Activated T-cell treated with anti-CD3 and anti-CD28 coated beads, Interleukin-2, amount 50 U/mL, for 4 hours (primary cell): Measurements from ENCODE around the gene AK5. TPM values are rescaled to one million over a fixed set of nuclear protein-coding genes. Genes with fewer than 3 reads are reported as not detected.

Experiments used
- ATAC-seq, 2 donors: fragments of 200-7000 bp; cut with Tn5 transposase; one replicate each; pipeline ENCODE4 v1.10.0; 2021
- DNase-seq: peaks from one replicate; pipeline ENCODE4 v3.0.0-alpha.2; 2020
- H3K27me3 Mint-ChIP-seq: one replicate; pipeline ENCODE4 v1.8.0; 2021; ENCODE audit warnings: low read depth, mixed read lengths
- H3K36me3 Mint-ChIP-seq: one replicate; pipeline ENCODE4 v1.8.0; 2022; ENCODE audit warnings: mixed read lengths; ENCODE audit not compliant: insufficient read depth
- H3K4me1 Mint-ChIP-seq: one replicate; pipeline ENCODE4 v1.8.0; 2021; ENCODE audit warnings: low read depth, mixed read lengths
- H3K4me3 Mint-ChIP-seq: one replicate; pipeline ENCODE4 v1.8.0; 2021; ENCODE audit warnings: mild to moderate bottlenecking, moderate library complexity, mixed read lengths
- H3K9me3 Mint-ChIP-seq: one replicate; pipeline ENCODE4 v1.8.0; 2021; ENCODE audit warnings: mixed read lengths
- total RNA-seq, 3 donors: library from RNA; stranded (reverse); gene quantifications; one replicate each; pipeline ENCODE4 v1.2.1, GENCODE V29; 2021

The AK5 gene
- total RNA-seq, 3 donors from 2014 or later = 1.0 to 4.9 (median 3.0) TPM

DNA sequence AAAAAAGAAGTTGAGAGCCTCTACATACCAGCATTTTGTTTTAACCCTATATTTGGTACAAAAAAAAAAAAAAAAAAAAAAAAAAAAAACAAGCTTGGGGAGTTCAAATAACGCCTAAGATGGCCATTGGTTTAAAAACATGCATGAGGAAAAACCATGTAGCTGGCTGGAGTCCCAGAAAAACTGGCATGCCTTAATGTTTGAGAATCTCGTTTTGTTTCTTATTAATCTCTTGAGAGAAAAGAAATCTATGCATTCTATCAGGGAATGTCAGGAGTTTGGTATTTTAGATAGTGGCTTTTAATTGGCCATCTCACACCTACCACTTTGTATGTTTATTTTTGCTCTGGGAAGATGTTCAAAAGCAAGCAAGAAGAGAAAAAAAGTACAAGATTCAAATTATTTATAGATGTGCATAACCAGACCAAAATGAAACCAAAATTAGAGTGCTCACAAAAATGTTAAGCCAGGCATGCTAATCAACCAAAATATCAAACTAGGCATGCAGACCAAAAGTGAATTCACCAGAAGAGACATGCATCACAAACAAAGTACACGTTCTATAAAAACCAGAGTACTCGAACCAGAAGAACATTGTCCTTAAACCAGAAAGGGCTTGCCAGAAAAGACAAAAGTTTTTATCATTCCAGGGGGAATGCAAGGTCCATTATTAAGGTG lies 156.6 kb downstream of the AK5 start:
- DNase-seq (no peak), ATAC-seq (no peak)
- Mint-ChIP-seq H3K9me3 (peaks cover 26% of the 10 kb centered on the region), H3K4me3 (peak overlapping the region; percentile 60), H3K36me3 (peaks cover 21% of the 10 kb centered on the region), H3K4me1 (peaks cover 32% of the 10 kb centered on the region), H3K27me3 (no peaks in the 10 kb centered on the region)

DNA sequence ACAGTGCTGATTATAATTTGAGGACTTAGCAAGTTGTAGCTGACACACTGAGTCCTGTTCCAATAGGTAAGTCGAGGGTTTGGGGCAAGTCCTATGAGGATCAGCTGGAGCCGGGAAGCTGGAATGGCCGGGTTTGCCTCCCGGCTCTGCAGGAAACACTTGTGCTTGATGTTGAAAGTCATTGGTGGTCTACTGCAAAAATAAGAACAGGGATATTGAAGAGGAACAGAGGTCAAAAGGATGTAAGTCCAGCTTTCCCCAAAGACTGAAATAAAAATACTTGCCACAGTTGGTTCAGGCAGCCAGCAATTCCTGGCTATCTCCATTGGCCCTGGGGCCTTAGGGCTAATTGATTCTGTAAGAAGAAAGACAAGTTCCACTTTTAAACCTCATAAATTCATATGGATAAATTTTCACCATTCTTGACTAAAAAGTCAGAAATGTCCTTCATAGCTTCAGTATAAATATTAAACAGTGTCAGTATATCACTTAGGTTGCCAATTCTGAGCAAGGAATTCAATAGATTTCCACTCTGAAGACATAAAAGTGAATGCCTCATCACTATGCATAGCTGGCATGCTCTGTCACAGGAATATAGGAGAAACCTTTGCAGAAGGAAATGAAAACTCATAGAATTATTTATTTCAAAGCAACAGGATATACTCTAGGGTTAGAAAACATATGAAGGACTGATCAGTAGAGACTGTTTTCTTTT lies 165.2 kb downstream of the AK5 start:
- H3K27me3 Mint-ChIP-seq = no peaks in the 10 kb centered on the region
- peaks cover 3% of the 10 kb centered on the region for H3K9me3 Mint-ChIP-seq
- H3K36me3 Mint-ChIP-seq = peaks cover 14% of the 10 kb centered on the region
- DNase-seq = no peak
- ATAC-seq = no peak
- H3K4me3 Mint-ChIP-seq = no peak overlapping the region
- H3K4me1 Mint-ChIP-seq = peaks cover 9% of the 10 kb centered on the region

GRCh38 chr1:77447669-77448068 lies 165.8 kb downstream of the AK5 start:
- DNase-seq (no peak), ATAC-seq (no peak)
- Mint-ChIP-seq H3K36me3 (peaks cover 14% of the 10 kb centered on the region), H3K4me1 (peaks cover 9% of the 10 kb centered on the region), H3K9me3 (peaks cover 3% of the 10 kb centered on the region), H3K4me3 (no peak overlapping the region), H3K27me3 (no peaks in the 10 kb centered on the region)

DNA sequence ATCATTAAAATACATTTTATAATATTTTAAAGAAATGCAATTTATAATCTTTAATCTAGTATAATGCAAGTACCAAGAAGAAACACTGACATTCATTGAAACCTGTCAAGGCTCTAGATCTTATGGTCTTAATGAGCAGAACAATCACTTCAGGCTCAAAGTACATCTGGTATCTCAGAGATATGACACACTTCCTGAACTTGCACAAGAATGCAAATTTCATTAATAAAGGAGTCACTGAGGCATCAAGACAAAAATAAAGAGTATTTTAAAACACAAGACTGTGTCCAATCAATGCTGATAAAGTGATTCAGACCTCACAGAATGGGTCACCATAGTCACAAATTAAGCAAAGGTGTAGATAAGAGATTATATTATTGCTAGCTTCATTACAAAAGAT lies 178.1 kb downstream of the AK5 start:
- DNase-seq (no peak), ATAC-seq (no peak)
- Mint-ChIP-seq H3K9me3 (no peaks in the 10 kb centered on the region), H3K4me3 (no peak overlapping the region), H3K27me3 (no peaks in the 10 kb centered on the region), H3K36me3 (peaks cover 5% of the 10 kb centered on the region), H3K4me1 (peaks cover 13% of the 10 kb centered on the region)

- no peak for ATAC-seq
- Mint-ChIP-seq H3K9me3 (no peaks in the 10 kb centered on the region), H3K4me1 (peaks cover 13% of the 10 kb centered on the region), H3K36me3 (peaks cover 7% of the 10 kb centered on the region), H3K27me3 (no peaks in the 10 kb centered on the region), H3K4me3 (no peak overlapping the region)
- no peak for DNase-seq
These were observed 179.9 kb downstream of the AK5 start for GRCh38 chr1:77461691-77462090.

- H3K27me3 Mint-ChIP-seq = no peaks in the 10 kb centered on the region
- no peak for DNase-seq
- H3K9me3 Mint-ChIP-seq = no peaks in the 10 kb centered on the region
- peaks cover 13% of the 10 kb centered on the region for H3K4me1 Mint-ChIP-seq
- H3K4me3 Mint-ChIP-seq = no peak overlapping the region
- peaks cover 9% of the 10 kb centered on the region for H3K36me3 Mint-ChIP-seq
- ATAC-seq = no peak
These were observed 181.4 kb downstream of the AK5 start for GRCh38 chr1:77463216-77463615.

DNA sequence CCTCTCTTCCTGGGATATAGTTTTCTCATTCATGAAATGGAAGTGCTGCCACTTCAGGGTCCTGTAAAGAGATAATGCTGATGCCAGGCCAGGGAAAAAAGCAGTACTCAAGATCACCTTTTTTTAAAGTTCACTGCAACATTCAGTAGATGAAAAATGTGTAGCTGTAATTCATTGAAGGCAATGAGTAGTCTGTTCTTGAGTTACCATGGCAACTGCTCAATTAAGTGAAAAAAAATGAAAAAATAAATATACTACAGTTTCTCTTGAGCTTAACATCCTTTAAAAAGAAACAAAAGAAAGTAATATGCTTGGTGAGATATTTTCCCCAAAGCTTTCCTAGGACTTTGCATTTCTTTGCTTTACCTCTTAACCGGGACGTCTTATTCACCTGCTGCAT lies 183.3 kb downstream of the AK5 start:
- no peaks in the 10 kb centered on the region for H3K9me3 Mint-ChIP-seq
- DNase-seq = no peak
- no peaks in the 10 kb centered on the region for H3K27me3 Mint-ChIP-seq
- no peak overlapping the region for H3K4me3 Mint-ChIP-seq
- H3K4me1 Mint-ChIP-seq = peaks cover 9% of the 10 kb centered on the region
- ATAC-seq = no peak
- H3K36me3 Mint-ChIP-seq = peaks cover 5% of the 10 kb centered on the region

DNA sequence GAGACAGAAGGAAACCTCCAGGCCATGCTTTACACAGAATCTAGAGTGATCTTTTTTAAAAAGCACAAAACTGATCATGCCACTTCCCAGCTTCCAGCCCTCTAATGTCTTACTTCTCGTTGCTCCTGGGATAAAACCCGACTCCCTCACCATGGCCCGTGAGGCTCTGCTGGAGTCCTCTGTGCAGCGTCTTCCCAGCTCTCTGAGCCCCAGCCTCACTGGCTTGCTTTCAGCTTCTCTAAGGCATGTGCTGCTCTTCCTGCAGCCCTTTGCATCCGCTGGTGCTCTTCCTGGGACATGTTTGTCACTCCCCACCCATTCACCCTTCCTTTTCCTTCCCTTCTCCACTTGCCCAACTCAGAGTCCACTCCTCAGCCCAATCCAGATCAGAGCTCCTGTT lies 184.1 kb downstream of the AK5 start:
- ATAC-seq (no peak), DNase-seq (no peak)
- no peaks in the 10 kb centered on the region for H3K27me3 Mint-ChIP-seq
- no peaks in the 10 kb centered on the region for H3K9me3 Mint-ChIP-seq
- H3K36me3 Mint-ChIP-seq = peaks cover 5% of the 10 kb centered on the region
- H3K4me3 Mint-ChIP-seq = no peak overlapping the region
- H3K4me1 Mint-ChIP-seq = peaks cover 9% of the 10 kb centered on the region

DNA sequence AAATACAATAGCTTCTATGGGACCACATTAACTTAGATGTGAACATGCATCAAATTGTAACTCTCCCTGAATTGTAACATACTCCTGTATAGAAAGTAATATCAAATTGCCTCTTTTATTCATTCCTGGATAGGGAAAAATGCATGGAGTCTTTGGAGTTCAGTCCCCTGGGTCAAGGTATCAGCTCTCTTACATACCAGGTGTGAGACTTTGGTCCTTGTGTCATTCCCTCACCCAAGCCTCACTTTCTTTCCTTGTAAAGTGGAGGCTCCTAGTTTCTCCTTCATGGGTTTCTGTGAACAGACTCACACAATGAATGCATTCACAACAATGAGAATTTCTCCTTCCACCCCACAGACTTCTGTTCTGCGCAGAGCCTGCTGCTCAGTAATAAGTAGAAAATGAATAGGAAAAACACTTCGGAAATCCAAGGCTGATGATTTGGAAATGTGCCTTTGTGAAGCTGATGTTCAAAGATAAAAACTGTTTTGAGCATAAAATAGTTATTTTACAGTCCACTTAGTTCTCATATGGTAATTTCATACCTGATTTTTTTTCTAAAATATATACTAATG lies 185.3 kb downstream of the AK5 start:
- Mint-ChIP-seq H3K27me3 (no peaks in the 10 kb centered on the region), H3K4me1 (peaks cover 9% of the 10 kb centered on the region), H3K36me3 (peaks cover 5% of the 10 kb centered on the region), H3K9me3 (no peaks in the 10 kb centered on the region), H3K4me3 (no peak overlapping the region)
- DNase-seq (no peak), ATAC-seq (no peak)

GRCh38 chr1:77467741-77468140 lies 185.9 kb downstream of the AK5 start:
- peaks cover 6% of the 10 kb centered on the region for H3K36me3 Mint-ChIP-seq
- no peak for DNase-seq

GRCh38 chr1:77468257-77468948 lies 186.6 kb downstream of the AK5 start:
- Mint-ChIP-seq H3K27me3 (no peaks in the 10 kb centered on the region), H3K4me3 (no peak overlapping the region), H3K9me3 (peaks cover 3% of the 10 kb centered on the region), H3K36me3 (peaks cover 7% of the 10 kb centered on the region), H3K4me1 (peaks cover 9% of the 10 kb centered on the region)
- ATAC-seq (no peak), DNase-seq (no peak)

More at GRCh38 chr1:77467741-77468140, 185.9 kb downstream of the AK5 start:
- ATAC-seq = no peak
- H3K4me3 Mint-ChIP-seq = no peak overlapping the region
- no peaks in the 10 kb centered on the region for H3K27me3 Mint-ChIP-seq
- peaks cover 1% of the 10 kb centered on the region for H3K9me3 Mint-ChIP-seq
- peaks cover 9% of the 10 kb centered on the region for H3K4me1 Mint-ChIP-seq

GRCh38 chr1:77468949-77469710 lies 187.3 kb downstream of the AK5 start:
- DNase-seq = no peak
- H3K9me3 Mint-ChIP-seq = peaks cover 3% of the 10 kb centered on the region
- ATAC-seq = no peak
- peaks cover 7% of the 10 kb centered on the region for H3K36me3 Mint-ChIP-seq
- H3K4me3 Mint-ChIP-seq = no peak overlapping the region
- H3K4me1 Mint-ChIP-seq = peaks cover 3% of the 10 kb centered on the region
- no peaks in the 10 kb centered on the region for H3K27me3 Mint-ChIP-seq

GRCh38 chr1:77471691-77472090 lies 189.9 kb downstream of the AK5 start:
- ATAC-seq = no peak
- Mint-ChIP-seq H3K27me3 (no peaks in the 10 kb centered on the region), H3K4me3 (no peak overlapping the region), H3K9me3 (peaks cover 3% of the 10 kb centered on the region), H3K4me1 (peaks cover 7% of the 10 kb centered on the region), H3K36me3 (peaks cover 11% of the 10 kb centered on the region)
- no peak for DNase-seq

DNA sequence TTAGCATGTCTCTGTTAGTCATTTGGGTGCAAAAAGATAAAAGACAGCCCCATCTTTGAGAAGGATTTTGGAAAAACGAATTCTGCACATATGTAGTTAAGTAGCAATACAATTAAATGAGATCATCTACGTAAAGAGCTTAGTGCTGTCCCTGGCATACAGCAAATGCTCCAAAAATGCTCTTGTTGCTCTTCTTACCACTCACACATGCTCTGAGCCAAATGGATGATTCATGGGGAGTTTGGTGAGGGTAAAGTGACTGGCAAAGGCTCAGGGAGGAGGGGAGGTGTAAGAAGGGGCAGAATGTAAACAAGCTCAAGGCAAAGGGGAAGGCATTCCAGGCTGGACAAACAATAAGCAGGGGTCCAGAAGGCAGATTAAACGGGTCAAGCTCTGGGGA lies 191.9 kb downstream of the AK5 start:
- ATAC-seq = no peak
- Mint-ChIP-seq H3K36me3 (peaks cover 15% of the 10 kb centered on the region), H3K27me3 (no peaks in the 10 kb centered on the region), H3K9me3 (peaks cover 3% of the 10 kb centered on the region), H3K4me1 (peaks cover 9% of the 10 kb centered on the region), H3K4me3 (no peak overlapping the region)
- no peak for DNase-seq
